GM12873 (cell line): ENCODE results near the gene PTPRD.

Experiments used
- TF ChIP-seq, protein P1 (sequence below): IDR thresholded peaks from 2 replicates; pipeline ENCODE4 v1.5.1; 2012; ENCODE audit warnings: low read depth, mild to moderate bottlenecking, moderate library complexity, low read length, control low read depth; ENCODE audit not compliant: insufficient read depth; ENCODE audit errors: missing control alignments

The PTPRD gene

GRCh38 chr9:8890695-8891094, 1722.1 kb downstream of the PTPRD start:
- TF ChIP-seq, protein P1, sequence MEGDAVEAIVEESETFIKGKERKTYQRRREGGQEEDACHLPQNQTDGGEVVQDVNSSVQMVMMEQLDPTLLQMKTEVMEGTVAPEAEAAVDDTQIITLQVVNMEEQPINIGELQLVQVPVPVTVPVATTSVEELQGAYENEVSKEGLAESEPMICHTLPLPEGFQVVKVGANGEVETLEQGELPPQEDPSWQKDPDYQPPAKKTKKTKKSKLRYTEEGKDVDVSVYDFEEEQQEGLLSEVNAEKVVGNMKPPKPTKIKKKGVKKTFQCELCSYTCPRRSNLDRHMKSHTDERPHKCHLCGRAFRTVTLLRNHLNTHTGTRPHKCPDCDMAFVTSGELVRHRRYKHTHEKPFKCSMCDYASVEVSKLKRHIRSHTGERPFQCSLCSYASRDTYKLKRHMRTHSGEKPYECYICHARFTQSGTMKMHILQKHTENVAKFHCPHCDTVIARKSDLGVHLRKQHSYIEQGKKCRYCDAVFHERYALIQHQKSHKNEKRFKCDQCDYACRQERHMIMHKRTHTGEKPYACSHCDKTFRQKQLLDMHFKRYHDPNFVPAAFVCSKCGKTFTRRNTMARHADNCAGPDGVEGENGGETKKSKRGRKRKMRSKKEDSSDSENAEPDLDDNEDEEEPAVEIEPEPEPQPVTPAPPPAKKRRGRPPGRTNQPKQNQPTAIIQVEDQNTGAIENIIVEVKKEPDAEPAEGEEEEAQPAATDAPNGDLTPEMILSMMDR, result no peak

GRCh38 chr9:8889100-8889499, 1723.7 kb downstream of the PTPRD start:
- TF ChIP-seq, protein P1, result no peak

DNA sequence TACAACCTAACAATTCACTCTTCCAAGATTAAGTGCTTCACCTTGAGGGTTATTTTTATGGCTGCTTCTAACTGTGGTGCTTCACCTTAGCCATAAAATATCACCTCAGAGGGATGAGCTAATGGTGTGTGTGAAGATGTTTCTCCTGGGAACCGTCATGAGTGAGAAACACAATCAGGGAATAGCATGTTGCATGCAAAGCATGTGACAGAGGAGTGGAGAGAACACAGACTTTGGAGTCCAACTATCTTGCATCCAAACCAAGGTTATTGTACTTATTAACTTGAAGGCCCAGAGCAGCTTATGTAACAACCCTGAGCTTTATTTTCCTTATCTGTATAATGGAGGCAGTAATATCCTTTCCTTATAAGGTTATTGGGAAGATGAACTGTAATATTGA, 1724.2 kb downstream of the PTPRD start:
- TF ChIP-seq, protein P1, result no peak

DNA sequence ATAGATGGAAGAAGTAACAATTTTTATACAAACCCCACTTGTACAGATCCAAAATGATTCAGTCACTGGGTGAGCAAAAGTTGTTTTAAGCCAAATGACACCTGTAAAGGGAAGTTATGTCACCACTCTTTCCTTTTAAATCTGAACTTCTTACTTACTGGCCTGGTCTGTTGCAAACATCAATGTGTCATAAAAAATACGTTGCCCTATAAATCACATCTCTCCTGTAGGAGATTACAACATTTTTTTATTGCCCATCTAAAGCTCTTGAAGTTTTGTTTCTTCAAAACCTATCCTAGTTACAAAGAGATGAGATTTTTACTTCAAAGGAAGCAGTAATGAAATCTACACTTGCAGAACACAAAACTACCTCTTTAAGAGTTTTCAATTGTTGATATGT, 1725.4 kb downstream of the PTPRD start:
- TF ChIP-seq, protein P1, result no peak

DNA sequence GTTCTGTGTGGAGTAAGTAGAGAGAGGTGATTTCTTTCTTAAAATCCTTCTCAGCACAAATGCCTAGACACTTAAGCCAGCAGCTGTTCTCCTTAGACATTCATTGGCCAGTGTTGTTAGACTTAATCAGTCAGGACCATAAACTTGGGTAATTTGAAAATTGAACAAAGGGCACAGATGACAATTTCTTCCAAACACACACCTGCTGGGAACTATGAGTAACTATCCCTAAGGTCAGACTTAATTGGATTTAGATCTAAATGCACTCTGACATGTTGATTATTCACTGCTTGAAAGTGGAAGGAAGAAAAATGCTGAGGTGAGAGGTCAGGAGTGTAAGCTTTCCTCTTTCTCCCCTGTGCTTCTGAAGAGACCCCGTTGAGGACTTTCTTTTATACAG, 1729.5 kb downstream of the PTPRD start:
- TF ChIP-seq, protein P1, result no peak

DNA sequence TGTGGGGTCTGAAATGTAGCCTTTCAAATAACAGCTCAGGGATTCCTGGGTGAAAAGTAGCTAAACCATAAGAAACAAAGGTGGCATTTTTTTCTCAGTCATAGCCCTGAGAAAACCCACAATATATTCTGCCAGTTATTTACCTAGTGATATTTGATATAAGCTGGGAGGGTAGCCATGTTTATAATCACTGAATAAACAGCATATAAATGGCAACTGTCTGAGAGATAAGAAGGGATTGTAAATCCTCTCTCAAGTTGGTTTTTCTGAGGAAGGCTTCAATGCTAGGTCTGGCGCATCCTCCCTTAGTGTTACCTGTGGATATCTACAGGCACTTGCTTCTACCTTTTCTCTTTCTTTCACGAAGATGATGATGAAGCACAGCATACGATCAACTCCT, 1732.7 kb downstream of the PTPRD start:
- TF ChIP-seq, protein P1, result no peak

- TF ChIP-seq, protein P1, result no peak
Measured at GRCh38 chr9:8879284-8879683, 1733.5 kb downstream of the PTPRD start.
